Measurements from ENCODE around the gene EBLN1. TPM values are rescaled to one million over a fixed set of nuclear protein-coding genes. Genes with fewer than 3 reads are reported as not detected.

EBLN1 gene
- total and polyA plus RNA-seq, 9 of the 15 experiments (the other 6 are each of a cell fraction or from before 2014, with no cell fraction given), result 0.06 to 3.1 (median 0.80) TPM

DNA sequence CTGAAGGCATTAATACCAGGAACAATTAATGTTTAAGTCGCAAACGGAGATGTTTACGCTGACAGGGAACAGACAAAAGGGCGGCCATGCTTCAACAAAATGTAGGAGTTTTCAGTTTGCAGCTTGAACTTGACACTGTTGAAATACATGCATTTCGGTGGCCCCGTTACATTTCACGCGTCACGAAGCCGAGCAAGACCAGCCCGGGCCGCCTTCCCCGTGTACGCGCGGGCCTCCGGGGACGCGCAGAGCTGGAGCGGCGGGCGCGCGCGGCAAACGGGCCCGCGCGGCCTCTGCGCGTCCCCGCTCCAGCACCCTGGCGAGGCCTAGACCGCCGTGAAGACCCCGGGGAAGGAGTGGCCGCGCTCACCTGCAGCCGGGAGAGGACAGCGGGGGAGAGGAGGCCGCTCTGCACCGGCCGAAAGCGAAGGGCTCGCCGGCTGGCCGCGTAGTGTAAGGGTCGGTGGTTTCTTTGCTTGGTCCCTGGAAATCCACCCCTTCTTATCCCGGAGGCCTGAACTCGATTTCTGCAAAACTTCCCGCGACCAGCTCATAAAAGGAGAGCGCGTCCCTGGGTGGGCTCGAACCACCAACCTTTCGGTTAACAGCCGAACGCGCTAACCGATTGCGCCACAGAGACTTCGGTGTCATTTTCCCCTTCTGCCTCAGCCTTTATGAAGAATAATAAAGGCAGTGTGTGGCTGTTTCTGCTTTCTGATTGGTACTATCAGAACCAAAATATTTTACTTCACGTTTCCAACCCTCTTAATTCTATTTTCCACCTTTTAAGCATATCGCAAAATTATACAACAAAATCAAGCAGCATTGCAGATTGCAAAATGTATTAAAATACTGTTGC, 11.4 kb upstream of the EBLN1 start (continued):
- TF ChIP-seq, protein P1, sequence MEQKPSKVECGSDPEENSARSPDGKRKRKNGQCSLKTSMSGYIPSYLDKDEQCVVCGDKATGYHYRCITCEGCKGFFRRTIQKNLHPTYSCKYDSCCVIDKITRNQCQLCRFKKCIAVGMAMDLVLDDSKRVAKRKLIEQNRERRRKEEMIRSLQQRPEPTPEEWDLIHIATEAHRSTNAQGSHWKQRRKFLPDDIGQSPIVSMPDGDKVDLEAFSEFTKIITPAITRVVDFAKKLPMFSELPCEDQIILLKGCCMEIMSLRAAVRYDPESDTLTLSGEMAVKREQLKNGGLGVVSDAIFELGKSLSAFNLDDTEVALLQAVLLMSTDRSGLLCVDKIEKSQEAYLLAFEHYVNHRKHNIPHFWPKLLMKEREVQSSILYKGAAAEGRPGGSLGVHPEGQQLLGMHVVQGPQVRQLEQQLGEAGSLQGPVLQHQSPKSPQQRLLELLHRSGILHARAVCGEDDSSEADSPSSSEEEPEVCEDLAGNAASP (IDR thresholded peaks at IDR 0.05), result no peak
- TF ChIP-seq ILF3 (IDR thresholded peaks at IDR 0.05; ENCODE audit: borderline replicate concordance) (no peak; the same call in none of the 2 replicates), NR2C2 (CRISPR knock-in tag; IDR thresholded peaks at IDR 0.05) (no peak; the same call in none of the 2 replicates), NR2C2 (tag; IDR thresholded peaks at IDR 0.05) (peak; percentile 72), U2AF2 (optimal IDR thresholded peaks at IDR 0.05; ENCODE audit: low read depth, low read length) (no peak), CBFB (CRISPR knock-in tag; IDR thresholded peaks at IDR 0.05) (peak; percentile 43; the same call in 1 of the 2 replicates), ZNF644 (tag; IDR thresholded peaks at IDR 0.05; ENCODE audit: low read depth) (peak; percentile 96), POLR3G (IDR thresholded peaks at IDR 0.05; ENCODE audit: extremely low read depth, insufficient read length, insufficient replicate concordance) (peak; percentile 46), ZC3H4 (CRISPR knock-in tag; IDR thresholded peaks at IDR 0.05; ENCODE audit: borderline replicate concordance) (no peak), ZBED1 (IDR thresholded peaks at IDR 0.05) (no peak), ZKSCAN8 (CRISPR knock-in tag; IDR thresholded peaks at IDR 0.05) (peak; percentile 78; the same call in 1 of the 2 replicates), SMAD1 (IDR thresholded peaks at IDR 0.05; ENCODE audit: low read depth, low read length, partially characterized antibody) (peak; percentile 23), SMC3 (conservative IDR thresholded peaks at IDR 0.05; ENCODE audit: insufficient read depth, low read depth, low read length) (no peak)
- TF ChIP-seq, protein P2, sequence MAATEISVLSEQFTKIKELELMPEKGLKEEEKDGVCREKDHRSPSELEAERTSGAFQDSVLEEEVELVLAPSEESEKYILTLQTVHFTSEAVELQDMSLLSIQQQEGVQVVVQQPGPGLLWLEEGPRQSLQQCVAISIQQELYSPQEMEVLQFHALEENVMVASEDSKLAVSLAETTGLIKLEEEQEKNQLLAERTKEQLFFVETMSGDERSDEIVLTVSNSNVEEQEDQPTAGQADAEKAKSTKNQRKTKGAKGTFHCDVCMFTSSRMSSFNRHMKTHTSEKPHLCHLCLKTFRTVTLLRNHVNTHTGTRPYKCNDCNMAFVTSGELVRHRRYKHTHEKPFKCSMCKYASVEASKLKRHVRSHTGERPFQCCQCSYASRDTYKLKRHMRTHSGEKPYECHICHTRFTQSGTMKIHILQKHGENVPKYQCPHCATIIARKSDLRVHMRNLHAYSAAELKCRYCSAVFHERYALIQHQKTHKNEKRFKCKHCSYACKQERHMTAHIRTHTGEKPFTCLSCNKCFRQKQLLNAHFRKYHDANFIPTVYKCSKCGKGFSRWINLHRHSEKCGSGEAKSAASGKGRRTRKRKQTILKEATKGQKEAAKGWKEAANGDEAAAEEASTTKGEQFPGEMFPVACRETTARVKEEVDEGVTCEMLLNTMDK (IDR thresholded peaks at IDR 0.05; ENCODE audit: borderline replicate concordance, insufficient read depth, low read depth, low read length, poor library complexity, severe bottlenecking), result no peak
- TF ChIP-seq, protein P3, sequence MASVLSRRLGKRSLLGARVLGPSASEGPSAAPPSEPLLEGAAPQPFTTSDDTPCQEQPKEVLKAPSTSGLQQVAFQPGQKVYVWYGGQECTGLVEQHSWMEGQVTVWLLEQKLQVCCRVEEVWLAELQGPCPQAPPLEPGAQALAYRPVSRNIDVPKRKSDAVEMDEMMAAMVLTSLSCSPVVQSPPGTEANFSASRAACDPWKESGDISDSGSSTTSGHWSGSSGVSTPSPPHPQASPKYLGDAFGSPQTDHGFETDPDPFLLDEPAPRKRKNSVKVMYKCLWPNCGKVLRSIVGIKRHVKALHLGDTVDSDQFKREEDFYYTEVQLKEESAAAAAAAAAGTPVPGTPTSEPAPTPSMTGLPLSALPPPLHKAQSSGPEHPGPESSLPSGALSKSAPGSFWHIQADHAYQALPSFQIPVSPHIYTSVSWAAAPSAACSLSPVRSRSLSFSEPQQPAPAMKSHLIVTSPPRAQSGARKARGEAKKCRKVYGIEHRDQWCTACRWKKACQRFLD (CRISPR knock-in tag; IDR thresholded peaks at IDR 0.05), result peak; percentile 97
- TF ChIP-seq, protein P4, sequence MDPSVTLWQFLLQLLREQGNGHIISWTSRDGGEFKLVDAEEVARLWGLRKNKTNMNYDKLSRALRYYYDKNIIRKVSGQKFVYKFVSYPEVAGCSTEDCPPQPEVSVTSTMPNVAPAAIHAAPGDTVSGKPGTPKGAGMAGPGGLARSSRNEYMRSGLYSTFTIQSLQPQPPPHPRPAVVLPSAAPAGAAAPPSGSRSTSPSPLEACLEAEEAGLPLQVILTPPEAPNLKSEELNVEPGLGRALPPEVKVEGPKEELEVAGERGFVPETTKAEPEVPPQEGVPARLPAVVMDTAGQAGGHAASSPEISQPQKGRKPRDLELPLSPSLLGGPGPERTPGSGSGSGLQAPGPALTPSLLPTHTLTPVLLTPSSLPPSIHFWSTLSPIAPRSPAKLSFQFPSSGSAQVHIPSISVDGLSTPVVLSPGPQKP (CRISPR knock-in tag; IDR thresholded peaks at IDR 0.05), result no peak
- TF ChIP-seq, protein P5, sequence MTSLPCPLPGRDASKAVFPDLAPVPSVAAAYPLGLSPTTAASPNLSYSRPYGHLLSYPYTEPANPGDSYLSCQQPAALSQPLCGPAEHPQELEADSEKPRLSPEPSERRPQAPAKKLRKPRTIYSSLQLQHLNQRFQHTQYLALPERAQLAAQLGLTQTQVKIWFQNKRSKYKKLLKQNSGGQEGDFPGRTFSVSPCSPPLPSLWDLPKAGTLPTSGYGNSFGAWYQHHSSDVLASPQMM (CRISPR knock-in tag; IDR thresholded peaks at IDR 0.05), result no peak
- TF ChIP-seq, protein P6, sequence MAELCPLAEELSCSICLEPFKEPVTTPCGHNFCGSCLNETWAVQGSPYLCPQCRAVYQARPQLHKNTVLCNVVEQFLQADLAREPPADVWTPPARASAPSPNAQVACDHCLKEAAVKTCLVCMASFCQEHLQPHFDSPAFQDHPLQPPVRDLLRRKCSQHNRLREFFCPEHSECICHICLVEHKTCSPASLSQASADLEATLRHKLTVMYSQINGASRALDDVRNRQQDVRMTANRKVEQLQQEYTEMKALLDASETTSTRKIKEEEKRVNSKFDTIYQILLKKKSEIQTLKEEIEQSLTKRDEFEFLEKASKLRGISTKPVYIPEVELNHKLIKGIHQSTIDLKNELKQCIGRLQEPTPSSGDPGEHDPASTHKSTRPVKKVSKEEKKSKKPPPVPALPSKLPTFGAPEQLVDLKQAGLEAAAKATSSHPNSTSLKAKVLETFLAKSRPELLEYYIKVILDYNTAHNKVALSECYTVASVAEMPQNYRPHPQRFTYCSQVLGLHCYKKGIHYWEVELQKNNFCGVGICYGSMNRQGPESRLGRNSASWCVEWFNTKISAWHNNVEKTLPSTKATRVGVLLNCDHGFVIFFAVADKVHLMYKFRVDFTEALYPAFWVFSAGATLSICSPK (IDR thresholded peaks at IDR 0.05; ENCODE audit: borderline replicate concordance), result no peak

Measured in K562 (cell line).